DND-41 (cell line): ENCODE measurements around the gene VPS35.

Source experiments
- CTCF ChIP-seq: IDR thresholded peaks from 2 replicates; pipeline ENCODE4 v1.5.1; 2012; ENCODE audit warnings: borderline replicate concordance, low read length, moderate library complexity, mild to moderate bottlenecking; ENCODE audit not compliant: poor library complexity, severe bottlenecking; ENCODE audit errors: extremely low read depth
- EZH2 ChIP-seq: IDR thresholded peaks from 3 replicates; pipeline ENCODE4 v1.6.1; 2012; ENCODE audit warnings: borderline replicate concordance, low read depth, mild to moderate bottlenecking, moderate library complexity, low read length, inconsistent platforms; ENCODE audit not compliant: severe bottlenecking

DNA sequence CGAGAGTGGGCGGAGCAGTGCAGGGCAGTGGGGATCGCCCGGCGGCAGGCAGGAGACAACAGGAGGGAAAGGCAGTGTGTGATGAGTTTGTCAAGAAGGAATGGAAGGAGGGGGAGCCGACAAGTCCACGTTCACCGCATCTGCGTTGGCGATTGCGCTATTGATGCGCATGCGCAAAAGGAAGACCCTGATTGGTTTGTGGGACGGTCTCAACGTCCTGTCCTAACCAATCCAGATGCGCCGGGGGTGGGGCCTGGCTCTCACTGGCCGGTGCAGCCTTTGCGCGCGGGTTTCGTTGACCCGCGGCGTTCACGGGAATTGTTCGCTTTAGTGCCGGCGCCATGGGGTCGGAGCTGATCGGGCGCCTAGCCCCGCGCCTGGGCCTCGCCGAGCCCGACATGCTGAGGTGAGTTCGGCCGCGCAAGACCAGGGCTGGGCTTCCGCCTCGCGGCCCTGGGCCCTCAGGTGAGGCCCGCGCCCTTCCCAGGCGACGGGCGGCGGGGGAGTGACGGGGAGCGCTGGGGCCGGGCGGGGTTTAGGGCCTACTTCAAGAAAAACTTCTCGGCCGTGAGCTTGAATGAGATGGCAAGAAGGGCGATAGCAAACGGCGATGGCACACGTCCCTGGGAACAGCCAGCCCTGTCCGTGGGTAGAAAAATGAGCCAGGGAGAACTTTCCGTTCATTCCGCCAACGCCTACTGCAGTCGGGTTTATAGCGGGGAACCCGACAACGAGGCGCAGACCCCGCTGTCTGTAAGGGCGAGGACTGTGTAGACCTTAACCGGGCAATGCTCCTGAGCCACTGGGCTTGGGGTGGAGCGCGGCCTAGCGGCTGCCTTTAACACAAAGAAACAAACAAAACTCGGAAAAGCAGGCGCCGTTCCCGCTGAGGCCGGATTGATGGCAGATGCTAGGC is 645 bp upstream of the VPS35 start, which contains the start of gene ORC6:
- TF ChIP-seq CTCF = peak; percentile 64
- no peak for TF ChIP-seq EZH2
